HG02943 (cell line): ENCODE results near the gene DAD1.
A peak's percentile ranks its signal among the peaks of the same experiment; 100 is the strongest.
"Not testable (repeated sequence)": the region's sequence is repeated elsewhere in the genome, so short reads cannot be mapped to it uniquely, and the experiment has no call there.

ENCODE experiments used
- ATAC-seq: cut with Tn5 transposase; IDR thresholded peaks from one replicate; pipeline ENCODE4 v1.9.1; 2021; ENCODE audit warnings: mild to moderate bottlenecking, low read depth, moderate library complexity; ENCODE audit not compliant: unreplicated experiment

DAD1 gene

GRCh38 chr14:22569737-22570131 lies 19.3 kb downstream of the DAD1 start:
- ATAC-seq: no peak

- ATAC-seq: no peak
These were observed 19.8 kb downstream of the DAD1 start for GRCh38 chr14:22569106-22569736.

GRCh38 chr14:22567437-22567836 lies 21.6 kb downstream of the DAD1 start:
- no peak for ATAC-seq

GRCh38 chr14:22566845-22567244 lies 22.2 kb downstream of the DAD1 start:
- ATAC-seq: no peak

- not testable (repeated sequence) for ATAC-seq
These were observed 22.8 kb downstream of the DAD1 start for GRCh38 chr14:22566266-22566665.

GRCh38 chr14:22565391-22565945 lies 23.6 kb downstream of the DAD1 start:
- ATAC-seq: no peak

- ATAC-seq: no peak
These were observed 24.6 kb downstream of the DAD1 start for GRCh38 chr14:22564463-22564862.

GRCh38 chr14:22563987-22564386 lies 25.0 kb downstream of the DAD1 start:
- no peak for ATAC-seq

GRCh38 chr14:22561661-22562579 lies 27.1 kb downstream of the DAD1 start:
- no peak for ATAC-seq

- ATAC-seq: no peak
These were observed 27.7 kb downstream of the DAD1 start for GRCh38 chr14:22561366-22561660.

GRCh38 chr14:22560662-22561365 lies 28.2 kb downstream of the DAD1 start:
- no peak for ATAC-seq

GRCh38 chr14:22559041-22559440 lies 30.0 kb downstream of the DAD1 start:
- ATAC-seq: no peak

- no peak for ATAC-seq
These were observed 30.7 kb downstream of the DAD1 start for GRCh38 chr14:22558221-22558913.

- no peak for ATAC-seq
These were observed 31.2 kb downstream of the DAD1 start for GRCh38 chr14:22557846-22558220.

- ATAC-seq: peak; percentile 32
These were observed 31.9 kb downstream of the DAD1 start for GRCh38 chr14:22556990-22557623.

- peak; percentile 71 for ATAC-seq
These were observed 32.7 kb downstream of the DAD1 start for GRCh38 chr14:22556021-22556989.

GRCh38 chr14:22555384-22556011 lies 33.5 kb downstream of the DAD1 start:
- peak; percentile 7 for ATAC-seq
